OCI-M1 (cell line): ENCODE data around the gene PRKG2.

Source experiments
- DNase-seq: peaks from one replicate; lab custom pipeline; 2025; lab: John Stamatoyannopoulos, UW

PRKG2 gene

GRCh38 chr4:81215931-81216330 is 909 bp upstream of the PRKG2 start:
- peak; percentile 33 for DNase-seq

DNA sequence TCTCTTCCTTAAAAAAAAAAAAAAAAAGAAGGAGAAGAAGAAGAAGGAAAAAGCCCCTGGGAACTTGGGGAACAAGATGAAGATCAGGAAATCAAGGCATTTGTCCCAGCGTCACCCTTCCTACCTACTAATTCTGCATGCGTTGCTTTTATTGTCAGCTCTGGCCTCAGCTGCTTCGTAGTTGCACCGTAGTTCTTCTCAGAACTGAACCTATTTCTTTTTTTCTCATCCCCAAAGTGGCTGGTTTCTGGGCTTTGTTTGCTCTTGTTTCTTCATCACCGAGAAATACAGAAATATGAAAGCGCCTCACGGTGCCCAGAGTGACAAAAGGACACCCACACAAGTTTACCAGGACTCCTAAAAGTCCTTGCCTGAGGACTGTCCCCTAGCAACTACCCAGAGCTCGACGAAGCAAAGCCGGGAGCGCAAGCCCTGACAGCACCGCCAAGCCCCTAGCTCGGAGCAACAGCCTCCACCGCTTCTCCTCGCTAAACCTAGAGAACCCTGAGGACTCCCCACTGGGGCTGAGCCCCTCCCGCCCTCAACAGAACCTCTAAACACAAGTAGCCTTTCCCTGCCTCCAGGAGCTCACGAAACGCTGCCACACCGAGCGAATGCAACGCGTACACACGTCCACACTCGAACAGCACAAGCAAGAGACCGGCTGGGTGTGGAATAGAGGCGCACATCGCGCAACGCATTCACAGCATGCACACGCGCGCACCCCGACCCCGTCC is 710 bp downstream of the PRKG2 start:
- DNase-seq, result no peak

- DNase-seq, result no peak
Observed at GRCh38 chr4:81213671-81214070, 1.4 kb downstream of the PRKG2 start.

- no peak for DNase-seq
Observed at GRCh38 chr4:81211956-81212355, 3.1 kb downstream of the PRKG2 start.

GRCh38 chr4:81207828-81208227 is 7.2 kb downstream of the PRKG2 start:
- no peak for DNase-seq

DNA sequence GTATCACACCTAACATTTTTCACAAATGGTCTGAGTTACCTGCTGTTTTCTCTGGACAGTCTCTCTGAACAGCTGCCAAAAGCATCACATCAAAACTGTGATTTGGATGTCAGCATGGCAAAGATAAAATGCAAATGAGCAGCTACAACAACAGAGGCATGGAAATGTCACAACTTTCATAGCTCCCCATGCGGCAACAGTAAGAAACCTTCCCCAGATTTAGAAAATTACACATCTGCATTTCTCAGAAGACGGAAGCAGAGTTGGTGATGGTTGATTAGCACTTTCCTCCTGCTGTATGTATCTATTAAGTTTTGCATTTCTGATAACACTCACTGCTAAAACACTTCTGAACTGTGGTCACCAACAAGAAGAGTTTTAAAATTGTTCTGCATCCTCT is 9.7 kb downstream of the PRKG2 start:
- DNase-seq, result no peak

- no peak for DNase-seq
Observed at GRCh38 chr4:81204571-81204970, 10.5 kb downstream of the PRKG2 start.

GRCh38 chr4:81199831-81200230 is 15.2 kb downstream of the PRKG2 start:
- DNase-seq, result no peak

- DNase-seq, result no peak
Observed at GRCh38 chr4:81198609-81199008, 16.4 kb downstream of the PRKG2 start.

DNA sequence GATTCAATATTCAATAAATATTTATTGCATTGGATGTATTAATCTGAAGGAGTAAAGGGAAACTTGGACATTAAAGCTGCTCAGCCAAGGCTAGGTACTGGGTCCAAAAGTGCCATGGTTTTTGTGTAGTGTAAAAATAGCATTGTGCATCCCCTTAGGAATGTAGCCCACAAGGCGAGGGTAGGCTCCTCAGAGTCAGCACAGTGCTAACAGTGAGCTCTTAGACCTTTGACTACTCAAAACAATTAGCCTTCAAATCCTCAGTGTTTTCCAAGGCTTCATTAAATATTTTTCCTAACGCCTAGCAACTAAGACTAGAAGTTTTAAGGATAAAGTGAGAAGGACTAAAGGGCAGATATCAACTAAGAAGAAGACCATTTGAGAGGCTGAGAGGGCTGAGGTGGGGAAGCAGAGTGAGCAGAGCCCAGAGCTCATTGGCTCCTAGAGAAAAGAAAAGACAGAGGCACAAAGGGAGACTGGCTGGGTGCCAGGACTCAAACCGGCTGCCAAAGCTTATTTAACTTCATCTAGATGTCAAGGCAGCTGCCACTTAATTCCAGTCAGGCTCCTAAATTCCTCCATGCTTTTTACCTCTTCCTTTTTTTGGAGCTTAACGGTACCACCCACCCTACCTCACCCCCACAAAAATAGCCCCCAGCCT is 17.0 kb downstream of the PRKG2 start:
- no peak for DNase-seq

GRCh38 chr4:81196126-81196650 is 18.8 kb downstream of the PRKG2 start:
- no peak for DNase-seq

GRCh38 chr4:81195475-81195874 is 19.5 kb downstream of the PRKG2 start:
- DNase-seq, result no peak

DNA sequence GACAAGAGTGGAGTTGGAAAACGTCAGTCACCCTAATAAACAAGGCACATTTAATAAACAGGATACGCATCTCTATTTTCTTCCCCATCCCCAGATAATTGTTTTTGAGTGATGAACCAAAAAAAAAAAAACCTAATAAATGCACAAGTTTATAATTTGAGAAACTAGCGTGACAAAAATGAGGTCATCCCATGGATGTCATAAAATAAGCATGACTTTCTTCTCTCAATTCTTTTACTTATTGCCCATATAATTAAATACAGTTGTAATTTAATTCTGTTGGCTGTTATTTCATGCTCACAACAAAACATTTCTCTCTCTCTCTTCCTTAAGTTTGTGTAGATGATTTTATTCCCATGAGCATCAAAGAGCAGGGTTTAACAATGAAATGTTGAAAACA is 20.7 kb downstream of the PRKG2 start:
- DNase-seq, result no peak

DNA sequence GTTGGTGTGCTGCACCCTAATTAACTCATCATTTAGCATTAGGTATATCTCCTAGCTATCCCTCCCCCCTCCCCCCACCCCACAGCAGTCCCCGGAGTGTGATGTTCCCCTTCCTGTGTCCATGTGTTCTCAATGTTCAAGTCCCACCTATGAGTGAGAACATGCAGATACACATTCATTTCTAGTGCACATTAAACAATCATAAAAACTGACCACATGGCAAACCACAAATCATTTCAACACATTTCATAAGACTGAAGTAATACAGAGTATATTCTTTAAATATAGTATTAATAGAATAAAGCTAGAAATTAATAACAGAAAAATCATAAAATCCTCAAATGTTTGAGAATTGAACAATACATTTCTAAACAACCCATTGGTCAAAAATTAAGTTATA is 34.1 kb downstream of the PRKG2 start:
- peak; percentile 3 for DNase-seq

- DNase-seq, result no peak
Observed at GRCh38 chr4:81179326-81179725, 35.7 kb downstream of the PRKG2 start.

DNA sequence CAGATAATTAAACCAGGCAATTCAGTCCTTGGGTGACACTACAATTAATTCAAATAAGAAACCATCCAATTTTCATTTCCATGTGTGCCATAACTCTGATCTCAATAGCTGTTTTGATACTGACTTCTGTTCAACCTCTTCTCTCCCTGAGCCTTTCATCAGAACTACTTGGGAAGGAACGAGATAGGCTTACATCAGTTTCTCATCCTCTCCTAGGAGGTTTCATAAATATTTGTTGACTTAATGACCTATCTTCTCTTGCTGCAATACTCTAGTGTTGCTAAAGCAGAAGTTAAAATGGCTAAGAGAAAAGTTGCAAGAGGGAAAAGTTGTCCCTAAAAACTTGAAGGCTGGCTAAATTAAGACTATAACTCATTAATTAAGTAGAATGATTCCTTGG is 41.8 kb downstream of the PRKG2 start:
- DNase-seq, result no peak

DNA sequence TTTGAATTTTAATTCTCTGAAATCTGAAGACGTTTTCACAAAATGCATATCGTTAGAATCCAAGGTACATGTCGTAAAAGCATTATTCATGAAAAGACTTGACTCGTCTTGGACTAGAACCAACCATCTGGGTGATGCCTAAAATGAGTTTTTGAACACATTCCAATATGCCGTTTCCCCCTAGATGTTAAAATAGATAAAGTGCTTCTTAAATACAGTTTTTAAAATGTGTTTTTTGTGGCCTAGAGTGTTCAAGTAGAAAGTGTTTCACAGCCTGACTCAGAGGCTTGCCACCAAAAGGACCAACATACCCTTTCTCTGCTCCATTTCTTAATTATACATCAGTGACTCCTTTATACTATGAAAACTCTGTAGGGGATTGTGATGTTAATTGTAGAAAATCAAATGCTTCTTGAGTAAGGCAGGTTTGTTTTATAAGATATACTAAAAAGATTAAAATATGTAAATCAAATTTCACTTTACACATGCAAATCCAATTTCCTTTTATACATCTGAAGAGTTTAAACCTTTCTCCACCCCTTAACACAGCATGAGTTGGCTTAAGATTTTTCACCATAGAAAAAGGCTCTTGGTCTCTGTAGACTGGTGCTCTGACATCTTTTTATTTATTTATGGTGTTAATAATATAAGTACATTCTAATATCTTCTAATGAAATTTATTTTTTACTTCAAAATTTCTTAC is 48.4 kb downstream of the PRKG2 start:
- DNase-seq, result no peak

DNA sequence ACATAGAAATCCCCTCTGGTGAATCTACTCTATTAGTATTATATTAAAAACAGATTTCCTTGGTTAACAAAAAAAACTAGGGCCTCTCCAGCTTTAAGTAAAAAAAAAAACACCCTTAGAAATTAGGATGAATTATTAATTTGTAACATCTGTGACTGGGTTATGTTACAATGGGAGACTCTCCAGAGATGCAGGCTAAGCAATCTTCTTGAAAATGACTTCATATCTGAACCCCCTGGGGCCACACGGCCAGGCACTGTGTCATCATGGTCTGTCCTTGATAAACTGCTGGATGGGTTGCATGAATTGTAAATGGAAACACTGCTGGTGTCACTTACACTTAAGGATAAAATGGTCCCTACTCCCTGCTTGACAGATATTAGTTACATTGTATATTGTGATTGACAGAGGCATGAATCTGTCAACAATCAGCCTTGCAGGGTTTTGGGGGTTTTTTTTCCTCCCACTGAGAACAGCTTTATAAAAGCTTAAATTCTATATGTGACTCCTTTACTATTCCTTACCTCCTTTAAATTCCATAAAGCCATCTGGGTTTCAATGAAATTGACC is 49.1 kb downstream of the PRKG2 start:
- DNase-seq, result no peak

DNA sequence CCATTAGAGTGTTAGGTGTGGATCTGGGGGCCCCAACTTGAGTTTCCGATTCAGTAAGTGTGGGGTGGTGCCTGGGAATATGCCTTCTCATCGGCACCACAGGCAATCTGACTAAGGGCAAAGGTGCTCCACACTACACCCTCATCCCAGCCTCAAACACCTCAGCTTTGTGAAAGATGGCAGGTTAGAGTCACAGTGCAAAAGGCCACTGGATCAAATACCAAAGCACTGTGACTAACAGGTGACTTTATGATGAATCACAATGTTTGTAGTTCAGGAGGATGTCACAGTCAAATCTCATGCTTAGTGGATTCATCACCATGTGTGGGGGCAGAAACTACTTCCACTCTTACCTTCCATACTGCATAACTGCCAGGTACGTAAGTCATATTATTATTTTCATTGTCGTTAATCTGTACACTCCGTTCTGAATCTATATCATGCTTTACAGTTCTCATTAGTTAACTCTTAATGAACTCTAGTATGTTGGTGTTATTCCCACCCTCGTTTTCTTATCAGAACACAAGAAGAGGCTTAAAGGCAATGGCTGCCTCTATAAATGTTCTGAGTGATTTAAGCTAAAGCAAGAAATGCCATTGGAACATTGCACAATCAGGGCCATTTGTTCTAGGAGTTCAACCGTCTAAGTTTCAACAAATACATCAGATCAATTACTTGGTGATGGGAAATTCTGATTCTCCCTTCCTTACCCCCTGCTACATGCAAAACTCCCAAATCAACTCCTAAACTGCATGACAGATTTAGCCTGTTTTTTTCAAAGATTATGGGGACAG is 50.2 kb downstream of the PRKG2 start:
- no peak for DNase-seq

GRCh38 chr4:81164126-81164525 is 50.9 kb downstream of the PRKG2 start:
- DNase-seq, result no peak

GRCh38 chr4:81162752-81163458 is 52.1 kb downstream of the PRKG2 start:
- no peak for DNase-seq
